Stimulated activated CD8-positive, alpha-beta memory T cell treated with anti-CD3 and anti-CD28 coated beads, Interleukin-4, amount 100 ng/mL, for 48 hours (primary cell): ENCODE results near the gene INTS7.
"Not testable (repeated sequence)": the region's sequence is repeated elsewhere in the genome, so short reads cannot be mapped to it uniquely, and the experiment has no call there.

Experiments used
- DNase-seq: peaks from one replicate; pipeline ENCODE4 v3.0.0-alpha.2; 2020

INTS7 gene

GRCh38 chr1:211975152-211975941 is 60.0 kb downstream of the INTS7 start:
- no peak for DNase-seq

DNA sequence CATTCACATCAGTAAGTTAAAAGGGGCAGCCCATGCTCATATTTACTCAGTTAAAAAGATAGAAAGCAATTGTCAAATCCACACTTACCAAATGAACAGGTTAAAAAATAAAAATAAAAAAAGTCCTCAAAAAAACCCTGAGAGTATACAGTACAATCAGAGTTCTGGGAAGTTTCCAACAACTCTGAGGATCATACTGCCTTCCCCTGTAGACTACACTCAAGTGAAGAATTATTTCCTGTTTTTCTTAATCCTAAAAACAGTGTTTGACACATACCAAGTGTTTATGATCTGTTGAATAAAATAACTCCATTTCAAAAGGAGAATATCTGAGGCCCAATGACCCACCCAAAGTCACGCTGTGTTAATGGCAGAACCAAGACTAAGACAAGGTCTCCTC is 61.8 kb downstream of the INTS7 start:
- no peak for DNase-seq

DNA sequence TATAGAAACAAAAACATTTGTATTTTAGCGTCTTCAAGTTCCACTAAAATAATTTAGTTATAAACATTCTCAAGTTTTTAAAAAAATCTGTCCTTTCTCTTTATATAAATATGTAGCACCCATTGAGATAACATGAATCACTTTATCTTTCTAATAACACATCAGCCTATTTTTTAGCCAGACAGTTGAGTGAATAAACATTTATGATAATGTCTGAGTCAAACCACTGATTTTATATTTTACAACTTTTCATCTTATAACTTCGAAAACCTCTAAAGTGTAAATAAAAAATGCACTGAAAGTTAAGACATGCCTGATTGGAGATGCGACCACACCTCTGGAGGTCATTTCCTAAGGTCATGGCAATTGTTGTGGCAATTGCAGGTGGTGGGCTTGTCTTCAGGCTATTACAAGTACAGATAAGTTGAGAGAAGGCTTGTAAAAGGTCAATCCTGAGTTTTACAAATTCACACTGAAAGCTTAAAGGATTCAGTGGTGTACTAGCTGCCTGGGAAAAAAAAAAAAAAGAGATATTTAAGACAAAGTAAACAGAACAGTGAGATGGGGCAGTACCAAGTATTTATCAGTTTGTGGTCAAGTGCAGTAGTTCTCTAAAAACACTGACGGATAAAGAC is 67.0 kb downstream of the INTS7 start:
- no peak for DNase-seq

GRCh38 chr1:211967704-211968103 is 67.7 kb downstream of the INTS7 start:
- DNase-seq = no peak

DNA sequence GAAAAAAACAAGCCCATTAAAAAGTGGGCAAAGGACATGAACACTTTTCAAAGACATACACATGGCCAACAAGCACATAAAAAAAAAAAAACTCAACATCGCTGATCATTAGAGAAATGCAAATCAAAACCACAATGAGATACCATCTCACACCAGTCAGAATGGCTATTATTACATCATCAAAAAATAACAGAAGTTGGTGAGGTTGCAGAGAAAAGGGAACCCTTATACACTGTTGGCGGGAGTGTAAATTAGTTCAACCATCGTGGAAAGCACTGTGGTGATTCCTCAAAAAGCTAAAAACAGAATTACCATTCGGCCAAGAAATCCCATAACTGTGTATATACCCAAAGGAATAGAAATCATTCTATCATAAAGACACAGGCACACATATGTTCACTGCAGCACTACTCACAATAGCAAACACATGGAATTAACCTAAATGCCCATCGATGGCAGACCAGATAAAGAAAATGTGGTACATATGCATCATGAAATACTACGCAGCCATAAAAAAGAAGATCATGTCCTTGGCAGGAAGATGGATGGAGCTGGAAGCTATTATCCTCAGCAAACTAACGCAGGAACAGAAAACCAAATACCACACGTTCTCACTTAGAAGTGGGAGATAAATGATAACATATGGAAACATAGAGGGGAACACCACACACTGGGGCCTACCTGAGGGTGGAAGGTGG is 70.1 kb downstream of the INTS7 start:
- DNase-seq = no peak

DNA sequence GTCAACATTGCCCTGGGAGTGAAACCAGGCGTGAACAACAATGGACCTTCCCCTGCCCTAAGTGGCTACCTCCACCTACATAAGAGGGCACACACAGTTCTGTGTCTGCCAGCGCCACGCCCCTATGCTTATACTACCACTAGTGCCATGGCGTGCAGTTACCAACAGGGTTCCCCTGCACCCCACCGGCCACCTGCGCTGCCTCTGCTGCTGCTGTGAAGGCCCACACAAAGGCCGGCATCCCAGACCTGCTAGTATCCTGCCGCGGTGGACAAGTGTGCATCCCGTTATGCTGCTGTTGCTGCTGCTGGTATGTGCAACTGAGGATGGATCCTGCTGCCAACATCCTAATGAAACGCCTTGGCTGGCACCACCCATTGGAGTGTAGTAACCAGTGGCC is 75.7 kb downstream of the INTS7 start:
- DNase-seq = no peak

DNA sequence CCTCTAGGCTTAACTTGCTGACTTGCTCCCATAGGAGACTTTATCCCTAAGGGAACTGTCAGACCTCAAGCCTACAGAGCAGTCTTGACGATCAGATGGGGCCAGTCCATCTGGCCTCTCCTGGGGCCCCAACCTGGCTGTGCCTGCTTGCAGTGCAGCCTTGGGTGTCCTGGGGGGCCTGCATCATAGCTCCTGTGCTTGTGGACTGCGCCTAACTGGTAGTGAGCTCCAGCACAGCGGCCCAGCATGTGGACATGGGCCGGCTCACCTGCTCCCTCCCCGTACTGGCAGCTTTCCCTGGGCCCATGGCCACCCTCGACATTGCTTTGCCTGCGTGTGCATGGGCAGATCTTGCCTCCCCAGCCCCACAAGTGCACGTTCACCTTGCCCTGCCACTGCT is 76.1 kb downstream of the INTS7 start:
- DNase-seq = no peak

GRCh38 chr1:211954028-211954427 is 81.3 kb downstream of the INTS7 start:
- DNase-seq = not testable (repeated sequence)

DNA sequence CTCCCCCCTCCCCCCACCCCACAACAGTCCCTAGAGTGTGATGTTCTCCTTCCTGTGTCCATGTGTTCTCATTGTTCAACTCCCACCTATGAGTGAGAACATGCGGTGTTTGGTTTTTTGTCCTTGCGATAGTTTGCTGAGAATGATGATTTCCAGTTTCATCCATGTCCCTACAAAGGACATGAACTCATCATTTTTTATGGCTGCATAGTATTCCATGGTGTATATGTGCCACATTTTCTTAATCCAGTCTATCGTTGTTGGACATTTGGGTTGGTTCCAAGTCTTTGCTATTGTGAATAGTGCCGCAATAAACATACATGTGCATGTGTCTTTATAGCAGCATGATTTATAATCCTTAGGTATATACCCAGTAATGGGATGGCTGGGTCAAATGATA is 81.8 kb downstream of the INTS7 start:
- not testable (repeated sequence) for DNase-seq

- no peak for DNase-seq
Measured at GRCh38 chr1:211952299-211952698, 83.1 kb downstream of the INTS7 start.

DNA sequence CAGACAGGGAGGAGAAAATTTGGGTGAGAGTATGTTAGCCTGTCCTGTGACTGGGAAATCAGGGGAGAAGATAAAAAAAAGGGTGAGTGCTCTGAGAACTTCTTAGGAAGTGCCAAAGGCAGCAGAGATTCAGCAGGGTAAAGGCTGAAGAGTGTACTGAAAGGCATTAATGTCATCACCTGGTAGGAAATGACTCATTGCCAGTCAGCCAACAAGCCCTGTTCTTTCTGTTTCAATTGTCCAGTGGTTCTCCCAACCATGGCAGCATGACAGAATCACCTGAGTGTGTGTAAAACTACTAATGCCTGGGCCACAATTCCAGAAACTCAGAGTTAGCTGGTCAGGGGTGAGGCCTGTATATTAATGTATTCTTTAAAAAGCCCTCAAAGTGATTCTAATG is 83.5 kb downstream of the INTS7 start:
- no peak for DNase-seq

DNA sequence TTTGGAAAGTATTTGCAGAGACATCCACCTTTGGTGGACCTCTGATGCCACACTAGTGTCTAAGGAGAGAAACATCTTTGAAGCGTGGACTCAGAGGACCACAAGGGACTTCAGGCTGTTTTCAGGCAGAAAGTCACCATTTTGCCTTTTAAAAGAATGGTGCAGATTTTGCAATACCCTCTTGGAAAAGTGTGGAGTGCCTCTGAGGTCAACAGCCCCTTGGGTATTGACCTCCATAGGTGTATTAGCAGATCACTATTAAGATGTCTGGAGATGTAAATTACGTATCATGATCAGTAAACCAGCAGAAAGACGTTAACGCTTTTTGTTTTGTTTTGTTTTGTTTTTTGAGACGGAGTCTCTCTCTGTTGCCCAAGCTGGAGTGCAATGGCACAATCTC is 87.0 kb downstream of the INTS7 start:
- DNase-seq = no peak

DNA sequence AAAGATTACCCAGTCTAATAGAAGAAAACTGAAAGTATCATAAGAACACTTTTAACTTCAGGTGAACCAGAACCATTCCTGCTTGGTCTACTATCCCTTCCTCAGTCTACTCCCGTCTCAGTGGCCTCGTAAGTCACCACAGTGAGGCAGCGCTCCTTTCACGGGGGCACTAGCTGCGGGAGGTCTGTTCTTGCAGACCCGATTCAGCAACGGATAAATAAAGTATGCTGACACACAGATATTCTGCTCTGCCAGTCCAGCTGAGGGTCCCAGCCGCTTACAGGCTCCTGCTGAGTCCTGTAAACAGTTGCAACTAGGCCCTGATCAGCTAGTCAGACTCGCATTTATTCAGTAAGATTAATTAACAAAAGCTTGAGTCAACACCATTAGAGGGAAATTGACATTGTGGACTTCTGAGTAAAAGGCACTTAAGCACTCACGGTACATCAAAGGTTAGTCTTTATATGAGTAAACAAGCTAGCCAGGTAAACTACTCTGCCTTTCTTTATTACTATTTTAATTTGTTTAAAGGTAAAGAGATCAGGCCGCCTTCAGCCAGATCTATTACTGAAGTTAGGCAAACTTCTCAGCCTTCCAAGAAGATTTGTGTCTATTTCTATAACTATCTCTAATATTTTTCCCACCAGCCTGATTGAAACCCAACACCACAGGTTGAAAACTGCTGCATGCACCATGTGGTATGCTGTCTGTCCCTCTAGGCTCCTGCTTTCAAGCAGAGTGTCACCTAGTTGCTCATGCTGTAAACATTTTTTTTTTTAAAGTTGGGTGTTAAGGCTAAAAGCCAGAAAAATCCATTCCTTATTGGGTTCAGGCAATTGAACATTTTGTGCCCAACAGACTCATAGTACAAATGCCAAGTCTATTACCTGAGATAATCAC is 87.7 kb downstream of the INTS7 start:
- no peak for DNase-seq

DNA sequence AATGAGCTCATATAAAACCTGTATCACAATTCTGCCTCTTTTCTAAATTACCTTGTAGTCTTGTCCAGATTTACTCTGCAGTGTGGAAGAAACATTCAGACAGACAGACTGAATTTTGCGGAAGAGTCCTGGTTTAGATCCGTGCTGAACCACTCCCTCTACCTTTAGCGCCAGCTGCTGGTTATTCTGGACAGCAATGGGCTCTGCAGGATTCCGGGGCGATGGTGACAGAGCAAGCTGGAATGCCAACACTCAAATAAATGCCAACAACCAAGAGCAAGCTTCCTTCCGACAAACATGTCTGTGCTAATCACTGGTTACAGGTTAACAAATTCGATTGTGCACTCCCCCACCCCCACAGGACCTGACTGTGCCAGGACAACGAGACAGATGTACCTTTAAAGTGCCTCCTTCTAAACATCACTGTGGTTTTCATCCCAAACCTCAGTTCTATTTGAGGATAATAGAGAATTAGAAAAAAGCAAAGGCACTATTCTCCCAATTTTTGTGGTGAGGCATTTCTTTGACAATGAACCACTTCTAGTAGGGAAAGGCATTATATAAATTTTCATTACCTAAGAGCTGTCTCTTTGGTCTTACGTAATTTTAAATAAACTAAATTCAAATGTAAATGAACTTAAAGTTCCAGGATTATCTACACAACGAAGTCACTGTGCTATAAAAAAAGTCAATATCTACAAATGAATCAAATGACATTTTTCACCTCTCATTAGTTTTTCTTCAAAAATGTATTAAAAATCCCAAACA is 90.4 kb downstream of the INTS7 start:
- DNase-seq = no peak

DNA sequence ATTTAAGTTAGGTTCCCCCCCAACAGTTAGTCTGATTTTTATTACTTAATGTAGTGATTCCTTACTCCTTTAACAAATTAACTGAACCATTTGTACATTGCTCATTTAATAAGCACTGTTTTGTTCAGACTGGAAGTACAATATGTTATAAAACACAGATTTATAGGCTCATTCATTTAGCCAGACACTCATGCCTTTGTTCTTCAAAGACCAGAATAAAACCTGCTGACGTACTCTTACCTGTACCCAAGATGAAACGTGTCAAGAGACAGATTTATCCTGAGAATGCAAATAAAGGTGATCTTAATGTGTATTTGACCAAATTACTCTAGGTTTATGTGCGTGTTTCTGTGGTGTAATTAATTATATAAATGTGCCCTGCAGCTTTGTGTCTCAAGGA is 92.8 kb downstream of the INTS7 start:
- DNase-seq = no peak

- DNase-seq = peak; percentile 61
Measured at GRCh38 chr1:211939876-211940468, 95.4 kb downstream of the INTS7 start.

GRCh38 chr1:211938561-211938997 is 96.8 kb downstream of the INTS7 start:
- no peak for DNase-seq

GRCh38 chr1:211937422-211937821 is 97.9 kb downstream of the INTS7 start:
- not testable (repeated sequence) for DNase-seq

DNA sequence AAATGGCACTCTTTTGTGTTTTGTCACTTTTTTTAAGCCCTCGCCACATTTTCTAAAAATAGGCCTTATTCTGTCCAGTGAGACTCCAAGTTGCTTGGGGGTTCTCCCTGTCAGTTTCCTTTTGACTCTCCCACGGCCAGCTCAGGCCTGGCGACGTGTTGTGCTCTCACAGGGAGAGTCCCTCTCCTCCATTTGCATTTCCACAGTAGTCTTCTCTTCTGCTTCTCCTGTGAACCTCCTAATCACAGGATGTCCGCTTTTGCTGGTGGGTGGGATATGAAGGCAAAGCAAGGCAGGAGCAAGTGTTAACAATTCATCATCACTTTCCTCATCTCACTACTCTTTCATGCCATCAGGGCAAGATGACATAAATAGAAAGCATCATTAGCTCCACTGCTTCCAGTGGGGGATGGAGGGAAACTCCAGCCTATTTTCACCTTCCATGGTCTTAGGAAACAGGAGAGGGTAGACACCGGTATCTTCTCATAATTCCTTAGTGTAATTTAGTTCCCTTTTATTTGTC is 99.8 kb downstream of the INTS7 start:
- peak; percentile 76 for DNase-seq

DNA sequence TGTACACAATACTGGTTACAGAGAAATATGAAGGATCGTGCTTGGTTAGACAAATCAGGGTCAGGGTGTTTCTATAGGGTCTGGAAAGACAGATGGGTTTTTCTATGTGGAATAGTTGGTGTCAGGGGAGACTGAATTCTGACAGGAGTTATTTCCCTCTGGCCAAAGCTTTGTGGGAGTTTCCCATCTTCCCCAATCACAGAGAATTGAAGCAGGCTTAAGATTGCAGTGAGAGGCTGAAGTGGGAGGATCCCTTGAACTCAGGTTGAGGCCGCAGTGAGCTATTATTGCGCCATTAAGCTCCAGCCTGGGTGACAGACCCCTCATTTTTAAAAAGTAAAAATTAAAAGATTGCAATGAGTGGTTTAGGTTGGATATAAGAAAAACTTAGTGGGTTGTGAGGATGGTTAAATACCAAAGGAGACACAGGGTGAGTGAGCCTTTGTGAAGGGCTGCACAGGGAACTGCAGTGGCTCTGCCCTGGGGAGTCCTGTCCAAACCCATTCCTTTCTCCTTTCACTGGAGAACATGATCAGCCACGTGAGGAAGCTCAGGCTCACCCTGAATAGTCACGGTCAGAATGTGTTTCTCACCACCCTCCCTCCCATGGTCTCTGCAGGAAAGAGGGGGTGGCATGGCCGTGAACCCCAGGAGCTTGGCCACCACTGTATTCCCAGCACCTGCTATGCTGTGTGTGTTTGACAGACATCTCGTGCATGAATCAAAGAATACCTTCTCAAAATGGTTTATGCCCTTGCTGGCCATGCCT is 101.2 kb downstream of the INTS7 start:
- DNase-seq = no peak

GRCh38 chr1:211932933-211933254 is 102.5 kb downstream of the INTS7 start:
- DNase-seq = no peak
